ENCODE results near the gene APLP1.
"Not testable (repeated sequence)": the region's sequence is repeated elsewhere in the genome, so short reads cannot be mapped to it uniquely, and the experiment has no call there.

APLP1 gene

GRCh38 chr19:35861640-35862160 lies 6.7 kb upstream of the APLP1 start:
- no peak for TF ChIP-seq CTCF (conservative IDR thresholded peaks at IDR 0.05; ENCODE audit: low read depth, low read length)
- DNase-seq (ENCODE audit: low read depth): no peak
- H3K4me3 ChIP-seq (ENCODE audit: low read depth, low read length): no peak overlapping the region

- DNase-seq (ENCODE audit: low read depth): no peak
- TF ChIP-seq CTCF (conservative IDR thresholded peaks at IDR 0.05; ENCODE audit: low read depth, low read length): no peak
- H3K4me3 ChIP-seq (ENCODE audit: low read depth, low read length): no peak overlapping the region
These were observed 5.8 kb upstream of the APLP1 start for GRCh38 chr19:35862528-35862927.

GRCh38 chr19:35863018-35863417 lies 5.4 kb upstream of the APLP1 start:
- TF ChIP-seq CTCF (conservative IDR thresholded peaks at IDR 0.05; ENCODE audit: low read depth, low read length): no peak
- no peak overlapping the region for H3K4me3 ChIP-seq (ENCODE audit: low read depth, low read length)
- DNase-seq (ENCODE audit: low read depth): no peak

- peak overlapping the region; percentile 49 for H3K4me3 ChIP-seq (ENCODE audit: low read depth, low read length)
- no peak for TF ChIP-seq CTCF (conservative IDR thresholded peaks at IDR 0.05; ENCODE audit: low read depth, low read length)
- DNase-seq (ENCODE audit: low read depth): no peak
These were observed 501 bp downstream of the APLP1 start for GRCh38 chr19:35868823-35869326.

- peak; percentile 79 for DNase-seq (ENCODE audit: low read depth)
- peak overlapping the region; percentile 49 for H3K4me3 ChIP-seq (ENCODE audit: low read depth, low read length)
These were observed 1.2 kb downstream of the APLP1 start for GRCh38 chr19:35869327-35870123.

GRCh38 chr19:35870124-35870736 lies 1.9 kb downstream of the APLP1 start:
- H3K4me3 ChIP-seq (ENCODE audit: low read depth, low read length): not testable (repeated sequence)
- DNase-seq (ENCODE audit: low read depth): peak; percentile 24

More at GRCh38 chr19:35869327-35870123, 1.2 kb downstream of the APLP1 start:
- no peak for TF ChIP-seq CTCF (conservative IDR thresholded peaks at IDR 0.05; ENCODE audit: low read depth, low read length)

- TF ChIP-seq CTCF (conservative IDR thresholded peaks at IDR 0.05; ENCODE audit: low read depth, low read length): no peak
- no peak overlapping the region for H3K4me3 ChIP-seq (ENCODE audit: low read depth, low read length)
- DNase-seq (ENCODE audit: low read depth): no peak
These were observed 2.4 kb downstream of the APLP1 start for GRCh38 chr19:35870798-35871197.
